ENCODE data around the gene CCNT1. TPM values are rescaled to one million over a fixed set of nuclear protein-coding genes. Genes with fewer than 3 reads are reported as not detected.

CCNT1 gene
- polyA plus RNA-seq, 3 donors: 2.3 to 8.3 (median 4.4) TPM

- H3K4me3 ChIP-seq (replicated peaks in 1 of 3; ENCODE audit: low read depth in 2 of 3, low read length in 3 of 3): no peak overlapping the region
- no peak overlapping the region for H3K9ac ChIP-seq (ENCODE audit: insufficient read depth, low read length, poor library complexity, severe bottlenecking)
- intact Hi-C loops (cut with micrococcal nuclease): no loop called here
- H3K4me2 ChIP-seq (replicated peaks; ENCODE audit: extremely low read depth, low read length, poor library complexity, severe bottlenecking): no peak overlapping the region
- no peak overlapping the region for H3K4me3 Mint-ChIP-seq
- peaks cover 13% of the 10 kb centered on the region for H4K20me1 ChIP-seq (ENCODE audit: insufficient read depth, low read length)
- DNase-seq: no peak
- H3K36me3 ChIP-seq (replicated peaks in 1 of 2; ENCODE audit: control insufficient read depth in 1 of 2, insufficient read depth in 2 of 2, low read length in 2 of 2): peaks cover 29 to 48% of the 10 kb centered on the region in 2 donors
- no peak overlapping the region for H3K27ac ChIP-seq (ENCODE audit: low read depth in 1 of 2, low read length in 2 of 2)
- H3K27me3 ChIP-seq (ENCODE audit: control insufficient read depth in 2 of 2, insufficient read depth in 2 of 2, low read length in 2 of 2): no peaks in the 10 kb centered on the region
- peaks cover 43 to 45% of the 10 kb centered on the region in 2 donors for H3K36me3 Mint-ChIP-seq
- no CpG with 5 or more reads among the region's 4 CpGs for WGBS (ENCODE audit: insufficient coverage)
- H3K4me1 Mint-ChIP-seq: peaks cover 2% of the 10 kb centered on the region
- H3K9me3 Mint-ChIP-seq: no peaks in the 10 kb centered on the region
- H3K27ac Mint-ChIP-seq: no peak overlapping the region
- no peaks in the 10 kb centered on the region for H3K4me1 ChIP-seq (ENCODE audit: control insufficient read depth in 1 of 2, insufficient read depth in 2 of 2, low read length in 2 of 2)
- H3K79me2 ChIP-seq (ENCODE audit: insufficient read depth, low read length): no peaks in the 10 kb centered on the region
- H2AFZ ChIP-seq (ENCODE audit: insufficient read depth, low read depth, low read length, poor library complexity, severe bottlenecking): no peak overlapping the region
- no peak for TF ChIP-seq CTCF (IDR thresholded peaks at IDR 0.05)
- peaks cover 2 to 12% (median 3%) of the 10 kb centered on the region in 3 donors for H3K27me3 Mint-ChIP-seq (ENCODE audit: low read depth in 3 of 3)
- no peaks in the 10 kb centered on the region for H3K9me3 ChIP-seq (replicated peaks in 1 of 2; ENCODE audit: control insufficient read depth in 1 of 2, insufficient read depth in 1 of 2, low read length in 2 of 2)
These were observed 28.9 kb downstream of the CCNT1 start for GRCh38 chr12:48687592-48687991.

- Histone ChIP-seq H3K4me2 (replicated peaks; ENCODE audit: extremely low read depth, low read length, poor library complexity, severe bottlenecking) (no peak overlapping the region), H2AFZ (ENCODE audit: insufficient read depth, low read depth, low read length, poor library complexity, severe bottlenecking) (no peak overlapping the region), H3K9ac (ENCODE audit: insufficient read depth, low read length, poor library complexity, severe bottlenecking) (no peak overlapping the region), H3K27me3 (ENCODE audit: control insufficient read depth in 2 of 2, insufficient read depth in 2 of 2, low read length in 2 of 2) (no peaks in the 10 kb centered on the region), H3K9me3 (replicated peaks in 1 of 2; ENCODE audit: control insufficient read depth in 1 of 2, insufficient read depth in 1 of 2, low read length in 2 of 2) (no peaks in the 10 kb centered on the region), H3K4me3 (replicated peaks in 1 of 3; ENCODE audit: low read depth in 2 of 3, low read length in 3 of 3) (no peak overlapping the region), H3K4me1 (ENCODE audit: control insufficient read depth in 1 of 2, insufficient read depth in 2 of 2, low read length in 2 of 2) (no peaks in the 10 kb centered on the region), H3K79me2 (ENCODE audit: insufficient read depth, low read length) (peaks cover 3% of the 10 kb centered on the region), H4K20me1 (ENCODE audit: insufficient read depth, low read length) (peaks cover 13% of the 10 kb centered on the region), H3K27ac (ENCODE audit: low read depth in 1 of 2, low read length in 2 of 2) (no peak overlapping the region), H3K36me3 (replicated peaks in 1 of 2; ENCODE audit: control insufficient read depth in 1 of 2, insufficient read depth in 2 of 2, low read length in 2 of 2) (peaks cover 21 to 40% of the 10 kb centered on the region in 2 donors)
- no peak overlapping the region for H3K4me3 Mint-ChIP-seq
- no peak for TF ChIP-seq CTCF (IDR thresholded peaks at IDR 0.05)
- 93% methylated on average over 3 of the region's 6 CpGs for WGBS (ENCODE audit: insufficient coverage)
- DNase-seq: no peak
- intact Hi-C loops (cut with micrococcal nuclease): no loop called here
- no peaks in the 10 kb centered on the region for H3K9me3 Mint-ChIP-seq
- peaks cover 2 to 12% (median 3%) of the 10 kb centered on the region in 3 donors for H3K27me3 Mint-ChIP-seq (ENCODE audit: low read depth in 3 of 3)
- H3K4me1 Mint-ChIP-seq: peaks cover 6% of the 10 kb centered on the region
- H3K36me3 Mint-ChIP-seq: peaks cover 36 to 37% of the 10 kb centered on the region in 2 donors
- H3K27ac Mint-ChIP-seq: peak overlapping the region in 1 of 7 donors; percentile 24
These were observed 29.7 kb downstream of the CCNT1 start for GRCh38 chr12:48686615-48687334.

Measured in CD14-positive monocyte (primary cell).